Amygdala (tissue), 56 donors: ENCODE results near the gene TSACC.

ENCODE experiments used
- DNase-seq, 56 donors: peaks; one replicate each; lab custom pipeline; 2025; lab: John Stamatoyannopoulos, UW

TSACC gene

DNA sequence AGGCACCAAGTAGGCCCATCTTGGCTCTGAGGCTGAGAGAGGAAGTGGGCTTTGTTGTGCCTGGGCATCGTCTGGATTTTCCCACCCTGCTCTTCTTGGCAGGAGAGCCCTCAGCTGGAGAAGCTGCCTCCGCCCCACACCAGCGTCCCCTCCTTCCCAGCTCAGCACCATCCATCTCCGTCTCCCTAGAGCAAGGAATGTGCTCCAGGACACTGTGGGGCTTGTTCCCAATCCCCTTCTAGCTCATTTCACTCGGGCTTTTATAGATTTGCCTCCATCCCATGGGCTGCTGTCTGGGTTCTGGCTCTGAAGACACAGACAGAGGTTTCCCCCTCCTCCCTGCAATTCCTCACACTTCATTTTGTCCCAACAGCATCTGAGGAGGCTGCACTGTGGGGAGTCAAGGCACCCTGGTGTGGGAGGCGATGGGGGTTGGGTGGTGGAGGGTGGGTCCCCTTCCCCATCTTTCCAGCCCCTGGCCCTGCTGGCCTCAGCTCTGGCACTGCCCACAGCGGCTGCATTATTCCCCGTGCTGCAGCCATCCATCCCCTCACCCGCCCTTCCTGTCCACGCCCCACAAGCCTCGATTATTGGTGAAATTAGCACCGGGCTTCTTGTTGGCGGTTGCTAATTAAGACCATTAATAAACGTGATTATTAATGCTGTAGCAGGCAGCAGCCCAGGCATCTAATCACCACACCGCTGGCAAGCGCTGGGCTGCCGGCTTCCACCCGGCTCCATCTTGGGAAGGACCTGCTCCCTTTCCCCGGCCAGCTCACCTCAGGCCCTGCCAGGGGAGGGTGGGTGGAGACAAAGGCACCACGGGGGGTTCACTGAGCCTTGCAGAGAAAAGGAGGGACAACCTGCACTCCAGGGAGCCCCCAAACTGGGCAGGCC, 52.4 kb downstream of the TSACC start:
- DNase-seq, result peak in 46 of 56 donors; percentile 21 to 80 (median 54)

DNA sequence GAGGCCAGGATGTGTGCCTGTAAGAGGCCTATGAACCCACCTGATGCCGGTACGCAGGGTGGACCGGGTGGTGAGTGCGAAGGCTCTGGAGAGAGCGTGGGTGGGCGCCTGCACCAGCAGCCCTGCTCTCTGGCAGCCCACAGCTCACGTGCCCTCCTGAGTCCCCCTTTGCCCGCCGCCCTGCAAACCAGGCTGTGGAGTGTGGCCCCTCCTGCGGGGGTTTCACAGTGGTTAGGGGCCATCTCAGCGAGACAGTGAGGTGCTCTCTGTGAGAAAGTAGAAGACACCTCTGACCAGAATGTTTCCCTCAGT, 53.0 kb downstream of the TSACC start:
- no peak for DNase-seq

DNA sequence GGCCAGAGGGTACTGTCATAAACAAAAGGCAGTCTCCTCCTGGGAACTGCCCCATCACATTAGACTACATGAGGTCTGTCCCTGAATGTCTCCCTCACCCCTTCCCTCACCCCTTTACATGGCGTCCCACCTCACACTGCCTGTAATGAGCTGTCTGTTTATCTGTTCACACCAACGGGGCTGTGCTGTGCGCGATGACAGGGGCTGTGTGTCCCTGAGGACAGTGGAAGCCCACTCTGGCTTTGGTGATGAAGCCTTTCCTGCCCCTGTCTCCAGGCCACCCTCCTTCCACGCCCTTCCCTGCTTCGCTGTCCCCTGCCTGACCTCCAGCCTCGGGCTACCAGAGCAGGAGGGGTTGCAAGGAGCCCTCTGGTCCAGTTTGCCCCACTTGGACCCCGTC, 53.4 kb downstream of the TSACC start:
- DNase-seq, result no peak

DNA sequence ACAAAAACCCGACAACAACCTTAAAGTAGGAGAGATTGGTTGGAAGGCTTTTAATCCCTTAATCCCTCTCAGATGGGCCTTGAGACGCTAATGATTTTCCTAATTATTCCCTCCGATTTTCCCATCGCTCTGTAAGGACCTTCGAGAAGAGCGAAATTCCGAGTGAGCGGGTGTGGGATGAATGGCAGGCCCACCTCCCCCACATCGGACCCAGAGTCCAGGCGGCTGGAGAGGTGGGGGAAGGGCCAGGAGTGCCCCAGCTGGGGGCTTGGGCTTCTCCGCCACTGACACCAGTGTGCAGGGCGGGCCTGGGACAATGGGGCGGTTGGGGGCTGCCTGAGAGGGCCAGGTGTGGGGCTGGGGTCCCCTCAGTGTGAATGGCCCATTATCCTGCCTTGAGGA, 54.1 kb downstream of the TSACC start:
- DNase-seq, result no peak

DNA sequence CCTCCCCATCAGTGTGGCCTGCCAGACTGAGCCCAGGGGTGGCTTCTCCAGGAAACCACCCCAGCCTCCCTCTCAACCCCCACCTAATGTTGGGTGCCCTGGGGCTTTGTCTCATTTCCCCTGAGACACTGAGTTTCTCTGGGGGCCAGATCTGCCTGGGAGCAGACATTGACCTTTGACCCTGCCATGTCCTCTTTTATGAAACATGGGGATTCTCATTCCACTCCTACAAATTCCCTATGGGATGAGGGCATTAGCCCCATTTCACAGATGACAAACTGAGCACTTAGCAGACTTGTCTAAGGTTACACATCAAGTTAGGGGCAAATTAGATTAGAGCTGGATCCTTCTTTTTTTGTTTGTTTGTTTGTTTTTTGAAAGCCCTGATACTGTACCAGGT, 54.8 kb downstream of the TSACC start:
- no peak for DNase-seq

DNA sequence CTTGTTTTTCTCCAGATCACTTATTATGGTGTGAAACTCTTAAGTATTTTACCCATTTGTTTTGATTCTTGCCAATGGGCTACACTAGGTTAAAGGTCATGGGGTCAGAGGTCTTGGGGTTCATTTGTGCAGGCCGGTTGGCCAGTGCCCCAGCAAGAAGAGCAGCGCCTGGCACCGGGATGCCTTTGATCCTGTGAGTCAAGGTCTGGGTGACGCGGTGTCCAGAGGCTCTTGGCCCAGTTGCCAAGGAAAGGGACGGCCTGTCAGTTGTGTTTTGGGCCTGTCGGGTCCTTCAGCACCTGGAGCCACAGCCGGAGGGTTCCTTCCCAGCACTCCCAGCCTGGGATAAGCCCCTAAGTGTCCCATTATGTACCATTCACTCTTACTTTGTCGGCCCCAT, 55.8 kb downstream of the TSACC start:
- DNase-seq, result peak in 1 of 56 donors; percentile 72

DNA sequence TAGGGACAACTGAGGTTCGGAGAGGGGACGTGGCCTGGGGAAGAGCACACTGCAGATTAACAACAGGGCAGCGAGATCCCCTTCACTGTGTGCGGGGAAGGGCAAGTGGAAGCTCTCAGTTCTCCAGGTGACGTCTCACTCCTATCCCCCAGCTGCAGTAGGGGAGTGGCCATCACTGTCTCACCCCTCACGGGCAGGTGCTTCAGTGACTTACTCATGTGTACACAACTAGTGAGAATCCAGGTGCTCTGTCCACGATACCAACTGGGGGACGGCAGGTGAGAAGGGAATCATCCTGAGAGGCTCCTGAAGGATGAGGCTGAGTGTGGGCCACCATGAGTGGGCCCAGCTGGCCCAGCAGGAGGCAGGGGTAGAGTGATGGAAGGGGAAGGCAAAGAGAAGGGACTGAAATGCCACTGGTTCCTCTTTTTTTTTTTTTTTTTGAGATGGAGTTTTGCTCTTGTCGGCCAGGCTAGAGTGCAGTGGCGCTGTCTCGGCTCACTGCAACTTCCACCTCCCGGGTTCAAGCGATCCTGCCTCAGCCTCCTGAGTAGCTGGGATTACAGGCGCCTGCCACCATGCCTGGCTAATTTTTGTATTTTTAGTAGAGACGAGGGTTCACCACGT, 56.6 kb downstream of the TSACC start:
- no peak for DNase-seq
